HepG2 (cell line): ENCODE measurements around the gene LYST. TPM values are rescaled to one million over a fixed set of nuclear protein-coding genes. Genes with fewer than 3 reads are reported as not detected.

ENCODE experiments used
- ATAC-seq: fragments of 200-7000 bp; cut with Tn5 transposase; 3 replicates; pipeline ENCODE4 v1.9.1; 2020; ENCODE audit warnings: mild to moderate bottlenecking, moderate library complexity
- BruUV-seq: library from RNA; stranded (reverse); fragments of 400-500 nt; replicated peaks from 2 replicates; lab custom pipeline; 2021; lab: Mats Ljungman, UMichigan
- CTCF ChIA-PET: fragments of 300-600 bp; formaldehyde crosslinking; extraction: SDS; loops from one replicate; lab custom pipeline; 2021; ENCODE audit warnings: low total read pairs, inconsistent platforms, low intra/inter-chr PET ratio; lab: Yijun Ruan, JAX
- POLR2A ChIA-PET: fragments of 350-600 bp; sonication (Branson Sonifier 250); formaldehyde crosslinking; loops from one replicate; lab custom pipeline; 2020; ENCODE audit warnings: antibody characterized with exemption, inconsistent platforms; lab: Yijun Ruan, JAX
- DNase-seq: peaks from one replicate; pipeline ENCODE4 v3.0.0-alpha.2; 2015; ENCODE audit warnings: low spot score
- FAIRE-seq: peaks from 3 replicates; lab custom pipeline; 2011; peaks lifted over from hg19 to GRCh38; lab: Jason Lieb, UNC
- H2AFZ ChIP-seq: one replicate; pipeline ENCODE4 v1.6.1; 2011; ENCODE audit warnings: low read length, inconsistent platforms
- H3K27ac ChIP-seq: fragments of 300-600 bp; 3 replicates; pipeline ENCODE4 v1.8.0; 2011; ENCODE audit warnings: mixed run types, mild to moderate bottlenecking, mixed read lengths, low read length, inconsistent platforms; ENCODE audit not compliant: insufficient read depth; ENCODE audit errors: extremely low read length
- H3K27me3 ChIP-seq, 2 experiments: fragments of 200-600 bp in 1 of 2; 2 replicates in 1 of 2; 3 replicates in 1 of 2; pipeline versions ENCODE4 v1.6.0 to v1.8.0; 2011; ENCODE audit warnings: low read length in 2 of 2, mild to moderate bottlenecking in 2 of 2, moderate library complexity in 2 of 2, inconsistent platforms in 1 of 2; ENCODE audit not compliant: insufficient read depth in 2 of 2, control insufficient read depth in 1 of 2
- H3K36me3 ChIP-seq, 2 experiments: fragments of 200-600 bp in 1 of 2; replicated peaks in 1 of 2; 2 replicates in 1 of 2; 3 replicates in 1 of 2; pipeline versions ENCODE4 v1.5.1 to v1.8.0; 2011; ENCODE audit warnings: low read length in 2 of 2, inconsistent platforms in 1 of 2; ENCODE audit not compliant: insufficient read depth in 2 of 2, control insufficient read depth in 1 of 2
- H3K4me1 ChIP-seq: 2 replicates; pipeline ENCODE4 v1.5.1; 2012; ENCODE audit warnings: low read length, inconsistent platforms; ENCODE audit not compliant: insufficient read depth
- H3K4me2 ChIP-seq: 2 replicates; pipeline ENCODE4 v1.6.0; 2011; ENCODE audit warnings: low read depth, low read length, inconsistent platforms
- H3K4me3 ChIP-seq, 3 experiments: fragments of 200-600 bp in 1 of 3; sonication (generic), shearing (Covaris generic) in 1 of 3; replicated peaks in 1 of 3; 2 replicates each; pipeline ENCODE4 v1.5.1; 2011 to 2016; ENCODE audit warnings: low read length in 3 of 3, inconsistent platforms in 2 of 3, low read depth in 2 of 3, mild to moderate bottlenecking in 2 of 3, control low read depth in 1 of 3, mixed read lengths in 1 of 3; ENCODE audit not compliant: insufficient read depth in 1 of 3
- H3K79me2 ChIP-seq: one replicate; pipeline ENCODE4 v1.6.1; 2011; ENCODE audit warnings: low read length, inconsistent platforms; ENCODE audit not compliant: insufficient read depth
- H3K9ac ChIP-seq: 2 replicates; pipeline ENCODE4 v1.6.0; 2011; ENCODE audit warnings: mild to moderate bottlenecking, low read depth, low read length, inconsistent platforms; ENCODE audit not compliant: insufficient read depth
- H3K9me3 ChIP-seq: 2 replicates; pipeline ENCODE4 v1.5.1; 2012; ENCODE audit warnings: mild to moderate bottlenecking, low read length
- H4K20me1 ChIP-seq: 2 replicates; pipeline ENCODE4 v1.6.0; 2011; ENCODE audit warnings: inconsistent platforms, mild to moderate bottlenecking, low read length, moderate library complexity; ENCODE audit not compliant: insufficient read depth
- HOXD1 ChIP-seq: sonication (generic); formaldehyde crosslinking; IDR thresholded peaks from 2 replicates; pipeline ENCODE4 v1.5.0; 2020; ENCODE audit warnings: missing genetic modification reagents
- ZBED4 ChIP-seq: sonication (generic); formaldehyde crosslinking; IDR thresholded peaks from 2 replicates; pipeline ENCODE4 v1.4.0; 2020; ENCODE audit warnings: missing genetic modification reagents, borderline replicate concordance
- ZBTB49 ChIP-seq: sonication (generic); formaldehyde crosslinking; IDR thresholded peaks from 2 replicates; pipeline ENCODE4 v1.4.0; 2020; ENCODE audit warnings: missing genetic modification reagents, borderline replicate concordance
- ZKSCAN8 ChIP-seq: IDR thresholded peaks from 2 replicates; pipeline ENCODE4 v1.6.1; 2016; ENCODE audit warnings: borderline replicate concordance, missing genetic modification reagents, missing compliant biosample characterization
- ZNF33A ChIP-seq: sonication (generic); formaldehyde crosslinking; IDR thresholded peaks from 2 replicates; pipeline ENCODE4 v1.5.1; 2020; ENCODE audit warnings: missing genetic modification reagents, mild to moderate bottlenecking, moderate library complexity, borderline replicate concordance
- WGBS: methylation state at CpG from one replicate; pipeline ENCODE4 v1.1.6; 2017; ENCODE audit warnings: low lambda C conversion rate; 5-methylcytosine and 5-hydroxymethylcytosine counted together
- in situ Hi-C: cut with HindIII; loops from 2 replicates; pipeline ENCODE4 v1.10.0; 2017; ENCODE audit warnings: low pct_unique_long_range_greater_than_20kb; ENCODE audit not compliant: extremely low pct_ligation_motif_present
- intact Hi-C: fragments of 100-400 bp; cut with micrococcal nuclease; formaldehyde crosslinking; loops from one replicate; pipeline ENCODE4 v1.10.0; 2022; ENCODE audit not compliant: unreplicated experiment
- polyA plus RNA-seq, 8 experiments: library from polyadenylated mRNA; depleted of rRNA in 3 of 8; stranded (reverse) in 7 of 8; unstranded in 1 of 8; fragments of >200 nt; fragmentation: Illumina TruSeq in 4 of 8; extraction: Trizol in 4 of 8; gene quantifications; 2 replicates each; pipeline versions ENCODE4 v1.2.1 to v1.2.3, GENCODE V29; 2011 to 2016; ENCODE audit warnings: low read depth in 4 of 8, missing spikeins in 1 of 8, mixed read lengths in 1 of 8; ENCODE audit not compliant: insufficient read depth in 1 of 8
- total RNA-seq, 5 experiments: library from RNA; depleted of rRNA; stranded (reverse); fragments of >200 nt; fragmentation: Illumina TruSeq; extraction: Trizol; gene quantifications; 2 replicates each; pipeline ENCODE4 v1.2.3, GENCODE V29; 2016; ENCODE audit warnings: low read depth in 1 of 5

Gene LYST
- total and polyA plus RNA-seq, 2 of the 13 experiments (the other 11 are each of a cell fraction or from before 2014, with no cell fraction given): 0.91 to 2.5 TPM

DNA sequence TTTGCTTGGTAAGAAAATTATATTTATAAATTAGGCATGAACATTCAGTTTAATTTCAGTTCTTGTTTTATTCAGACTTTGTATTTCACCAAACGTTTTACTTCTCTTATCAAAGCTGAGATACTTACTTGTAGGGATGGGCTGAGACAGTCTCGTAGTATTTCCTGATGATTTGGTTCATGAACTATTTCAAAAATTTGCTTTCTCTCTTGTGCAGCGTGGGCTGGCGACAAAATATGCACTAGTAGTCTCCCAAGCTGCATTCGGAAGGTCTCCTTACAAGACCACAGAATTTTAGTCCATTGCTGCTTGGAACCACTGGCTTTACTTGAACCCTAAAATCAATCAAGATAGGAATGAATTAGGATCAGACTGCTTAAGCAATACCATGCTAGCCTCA, 125.4 kb downstream of the LYST start (continued):
- TF ChIP-seq ZBED4 (CRISPR knock-in tag) (no peak), ZKSCAN8 (CRISPR knock-in tag) (no peak)

- no peak overlapping the region for H3K9ac ChIP-seq
- no peak overlapping the region for H2AFZ ChIP-seq
- BruUV-seq: no TSS peak
- FAIRE-seq (no peak), ATAC-seq (no peak), DNase-seq (no peak)
- WGBS: 57% methylated on average over 6 of the region's 6 CpGs
- in situ Hi-C loops (loop anchor here (10.0 kb wide), 1 partner anchor 225 kb away; no protein-coding TSS in a partner anchor), intact Hi-C loops (no loop called here)
- CTCF ChIA-PET: no interaction called here
- no peaks in the 10 kb centered on the region for H3K27me3 ChIP-seq
- peaks cover 13% of the 10 kb centered on the region for H3K4me1 ChIP-seq
- H3K4me3 ChIP-seq: no peak overlapping the region
- H4K20me1 ChIP-seq: no peaks in the 10 kb centered on the region
- POLR2A ChIA-PET: no interaction called here
- no peaks in the 10 kb centered on the region for H3K9me3 ChIP-seq
- H3K27ac ChIP-seq: no peak overlapping the region
- H3K79me2 ChIP-seq: no peaks in the 10 kb centered on the region
- no peak overlapping the region for H3K4me2 ChIP-seq
- no peaks in the 10 kb centered on the region for H3K36me3 ChIP-seq
- TF ChIP-seq HOXD1 (CRISPR knock-in tag) (no peak), ZNF33A (CRISPR knock-in tag) (no peak), ZBTB49 (CRISPR knock-in tag) (no peak)
Measured at GRCh38 chr1:235739631-235740030, 127.1 kb downstream of the LYST start.
